Erythroblast (primary cell): Measurements from ENCODE around the gene LCAT.

Source experiments
- GATA1 ChIP-seq: IDR thresholded peaks from 2 replicates; pipeline ENCODE4 v1.6.1; 2011; ENCODE audit warnings: low read depth, mild to moderate bottlenecking, control low read depth, low read length, moderate library complexity
- POLR2A ChIP-seq: IDR thresholded peaks from 2 replicates; pipeline ENCODE4 v1.6.1; 2011; ENCODE audit warnings: mild to moderate bottlenecking, low read length

GRCh38 chr16:67986949-67987348, 43.0 kb upstream of the LCAT start:
- TF ChIP-seq POLR2A (no peak), GATA1 (no peak)
